Measurements from ENCODE around the gene NDC1.

The NDC1 gene

DNA sequence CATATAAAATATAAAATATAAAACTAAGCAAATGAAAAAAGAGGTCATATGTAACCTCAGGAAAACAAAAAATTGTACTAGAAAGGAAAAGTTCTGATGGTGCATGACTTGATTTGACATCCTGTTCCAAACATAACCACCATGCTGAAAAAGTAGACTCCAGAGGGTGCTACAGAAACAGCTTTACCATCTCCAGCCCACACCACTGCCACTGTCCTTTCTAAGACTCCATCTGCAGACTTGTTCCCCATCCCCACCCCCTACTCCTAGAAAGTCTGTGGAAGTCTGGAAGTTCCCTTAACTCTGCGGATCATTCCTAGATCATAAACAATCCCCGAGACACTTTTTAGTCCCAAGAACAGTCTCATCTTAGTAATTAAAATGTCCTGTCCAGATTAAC lies 119.7 kb downstream of the NDC1 start:
- H3K27ac ChIP-seq, result no peak overlapping the region
- CTCF ChIA-PET, result interaction anchor here (0.6 kb wide), 1 partner anchor 551 kb away, joined by 3 read pairs; no protein-coding TSS in a partner anchor
- DNase-seq (ENCODE audit: low spot score), result no peak
- TF ChIP-seq, protein P1, sequence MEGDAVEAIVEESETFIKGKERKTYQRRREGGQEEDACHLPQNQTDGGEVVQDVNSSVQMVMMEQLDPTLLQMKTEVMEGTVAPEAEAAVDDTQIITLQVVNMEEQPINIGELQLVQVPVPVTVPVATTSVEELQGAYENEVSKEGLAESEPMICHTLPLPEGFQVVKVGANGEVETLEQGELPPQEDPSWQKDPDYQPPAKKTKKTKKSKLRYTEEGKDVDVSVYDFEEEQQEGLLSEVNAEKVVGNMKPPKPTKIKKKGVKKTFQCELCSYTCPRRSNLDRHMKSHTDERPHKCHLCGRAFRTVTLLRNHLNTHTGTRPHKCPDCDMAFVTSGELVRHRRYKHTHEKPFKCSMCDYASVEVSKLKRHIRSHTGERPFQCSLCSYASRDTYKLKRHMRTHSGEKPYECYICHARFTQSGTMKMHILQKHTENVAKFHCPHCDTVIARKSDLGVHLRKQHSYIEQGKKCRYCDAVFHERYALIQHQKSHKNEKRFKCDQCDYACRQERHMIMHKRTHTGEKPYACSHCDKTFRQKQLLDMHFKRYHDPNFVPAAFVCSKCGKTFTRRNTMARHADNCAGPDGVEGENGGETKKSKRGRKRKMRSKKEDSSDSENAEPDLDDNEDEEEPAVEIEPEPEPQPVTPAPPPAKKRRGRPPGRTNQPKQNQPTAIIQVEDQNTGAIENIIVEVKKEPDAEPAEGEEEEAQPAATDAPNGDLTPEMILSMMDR (conservative IDR thresholded peaks at IDR 0.05; ENCODE audit: low read depth), result no peak
- POLR2A ChIA-PET (ENCODE audit: low non-redundant PET), result interaction anchor here (0.6 kb wide), 1 partner anchor 506 kb away, joined by 4 read pairs; no protein-coding TSS in a partner anchor

DNA sequence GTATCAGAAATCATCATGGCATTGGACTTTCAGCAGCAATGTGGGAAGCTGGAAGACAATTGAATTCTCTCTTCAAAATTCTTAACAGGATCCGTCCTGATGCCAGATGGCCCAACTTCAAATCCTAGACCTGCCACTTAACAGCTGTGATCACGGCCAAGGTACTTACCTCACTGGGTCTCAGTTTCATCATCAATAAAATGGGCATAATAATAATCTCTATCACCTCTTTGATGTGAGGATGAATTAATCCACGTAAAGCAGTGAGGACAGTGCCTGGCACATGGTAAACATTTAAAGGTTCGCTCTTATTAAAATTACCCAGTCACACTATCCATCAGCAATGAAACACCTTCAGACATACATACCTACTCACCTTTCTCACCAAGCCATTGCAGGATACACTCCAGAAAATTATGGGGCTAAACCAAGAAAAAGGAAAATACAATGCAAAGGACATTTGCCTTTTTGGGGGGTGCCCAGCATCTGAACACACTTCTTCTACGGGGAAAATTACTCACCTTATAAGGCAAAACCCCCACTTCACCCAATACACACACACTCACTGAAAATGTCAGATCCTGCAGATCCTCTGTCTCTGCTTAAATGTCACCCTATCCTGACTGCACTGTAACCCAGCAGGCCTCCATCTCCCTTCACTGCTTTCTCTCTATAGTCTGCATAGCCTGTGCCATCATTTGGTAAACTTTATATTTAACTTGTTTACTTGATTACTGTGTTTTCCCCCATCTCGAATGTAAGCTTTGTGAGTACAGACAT lies 120.9 kb downstream of the NDC1 start:
- TF ChIP-seq, protein P1 (conservative IDR thresholded peaks at IDR 0.05; ENCODE audit: low read depth), result no peak
- no peak overlapping the region for H3K27ac ChIP-seq
- ChIA-PET POLR2A (ENCODE audit: low non-redundant PET) (no interaction called here), CTCF (interaction anchor here (0.7 kb wide), 1 partner anchor 61 kb away, joined by 6 read pairs; no protein-coding TSS in a partner anchor)
- DNase-seq (ENCODE audit: low spot score), result no peak

DNA sequence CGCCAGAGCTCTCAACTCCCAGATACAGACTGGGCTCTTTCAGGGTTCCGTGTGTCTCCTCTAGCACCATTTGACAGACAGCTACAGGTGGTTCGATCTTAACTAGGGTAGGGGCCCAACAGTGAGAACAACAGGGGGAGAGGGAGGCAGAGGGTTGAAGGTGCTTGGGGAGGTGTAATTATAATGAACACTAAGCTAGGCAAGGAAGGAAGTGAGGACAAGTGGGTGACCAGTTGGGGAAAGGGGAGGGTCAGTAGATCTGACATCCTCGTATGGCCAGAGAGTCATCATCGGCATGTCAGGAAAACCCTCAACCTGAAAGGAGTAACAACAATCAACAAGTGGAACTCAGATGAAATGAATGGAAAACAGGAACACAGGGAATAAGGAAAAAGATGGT lies 121.9 kb downstream of the NDC1 start:
- no peak overlapping the region for H3K27ac ChIP-seq
- ChIA-PET CTCF (no interaction called here), POLR2A (ENCODE audit: low non-redundant PET) (no interaction called here)
- no peak for DNase-seq (ENCODE audit: low spot score)
- TF ChIP-seq, protein P1 (conservative IDR thresholded peaks at IDR 0.05; ENCODE audit: low read depth), result no peak

DNA sequence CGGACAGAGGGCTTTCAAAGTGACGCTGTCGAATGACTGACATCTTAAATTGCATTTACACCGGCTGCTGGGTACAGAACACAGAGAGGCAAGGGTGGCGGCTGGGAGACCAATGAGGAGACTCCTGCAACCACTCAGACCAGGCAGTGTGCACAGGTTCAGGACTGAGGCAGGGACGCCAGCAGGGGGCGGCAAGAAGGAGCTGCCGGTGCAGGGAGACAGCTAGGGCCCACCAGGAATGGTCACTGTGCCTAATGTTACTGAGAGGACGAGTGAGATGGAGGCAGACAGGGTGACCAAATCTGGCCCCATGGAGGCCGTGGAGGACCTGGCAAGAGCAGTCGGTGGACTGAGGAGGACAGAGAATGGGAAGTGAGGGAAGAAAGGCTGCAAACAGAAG lies 122.6 kb downstream of the NDC1 start:
- DNase-seq (ENCODE audit: low spot score), result no peak
- CTCF ChIA-PET, result no interaction called here
- POLR2A ChIA-PET (ENCODE audit: low non-redundant PET), result no interaction called here
- TF ChIP-seq, protein P1 (conservative IDR thresholded peaks at IDR 0.05; ENCODE audit: low read depth), result no peak
- H3K27ac ChIP-seq, result no peak overlapping the region

All from RWPE1 (cell line).